Measurements from ENCODE around the gene PEAK1. TPM values are rescaled to one million over a fixed set of nuclear protein-coding genes. Genes with fewer than 3 reads are reported as not detected.

Gene PEAK1
- total RNA-seq, 4 donors from 2014 or later: 68.8 to 79.1 (median 78.7) TPM

GRCh38 chr15:77295446-77295845 is 124.5 kb downstream of the PEAK1 start:
- no peak for TF ChIP-seq CTCF (IDR thresholded peaks at IDR 0.05; ENCODE audit: low read depth)

GRCh38 chr15:77292969-77293558 is 126.8 kb downstream of the PEAK1 start:
- TF ChIP-seq CTCF (IDR thresholded peaks at IDR 0.05; ENCODE audit: low read depth): no peak

- no peak for TF ChIP-seq CTCF (IDR thresholded peaks at IDR 0.05; ENCODE audit: low read depth)
Observed at GRCh38 chr15:77291107-77291506, 128.8 kb downstream of the PEAK1 start.

GRCh38 chr15:77287385-77287784 is 132.5 kb downstream of the PEAK1 start:
- TF ChIP-seq CTCF (IDR thresholded peaks at IDR 0.05; ENCODE audit: low read depth): no peak

- no peak for TF ChIP-seq CTCF (IDR thresholded peaks at IDR 0.05; ENCODE audit: low read depth)
Observed at GRCh38 chr15:77285057-77285997, 134.6 kb downstream of the PEAK1 start.

GRCh38 chr15:77282333-77282732 is 137.6 kb downstream of the PEAK1 start:
- no peak for TF ChIP-seq CTCF (IDR thresholded peaks at IDR 0.05; ENCODE audit: low read depth)

GRCh38 chr15:77276943-77277342 is 143.0 kb downstream of the PEAK1 start:
- no peak for TF ChIP-seq CTCF (IDR thresholded peaks at IDR 0.05; ENCODE audit: low read depth)
